Stimulated activated naive CD8-positive, alpha-beta T cell treated with anti-CD3 and anti-CD28 coated beads, Interleukin-15, amount 100 ng/mL, for 72 hours (primary cell): ENCODE data around the gene NTNG2.

Experiments
- ATAC-seq: fragments of 150-1000 bp; cut with Tn5 transposase; 2 replicates; pipeline ENCODE4 v1.10.0; 2021; ENCODE audit warnings: mild to moderate bottlenecking, moderate library complexity
- DNase-seq, 2 donors: peaks; one replicate each; pipeline ENCODE4 v3.0.0; 2021 to 2022
- H3K27ac Mint-ChIP-seq, 2 donors: one replicate each; pipeline ENCODE4 v1.8.0; 2022; ENCODE audit warnings: mild to moderate bottlenecking in 2 of 2, mixed read lengths in 2 of 2, moderate library complexity in 2 of 2
- H3K27me3 Mint-ChIP-seq: one replicate; pipeline ENCODE4 v1.8.0; 2022; ENCODE audit warnings: mixed read lengths
- H3K4me1 Mint-ChIP-seq: one replicate; pipeline ENCODE4 v1.8.0; 2022; ENCODE audit warnings: mild to moderate bottlenecking, mixed read lengths
- H3K4me3 Mint-ChIP-seq, 2 donors: one replicate each; pipeline ENCODE4 v1.8.0; 2022; ENCODE audit warnings: mild to moderate bottlenecking in 2 of 2, mixed read lengths in 2 of 2, moderate library complexity in 1 of 2
- H3K9me3 Mint-ChIP-seq, 2 donors: one replicate each; pipeline ENCODE4 v1.8.0; 2022; ENCODE audit warnings: mixed read lengths in 2 of 2

The NTNG2 gene

DNA sequence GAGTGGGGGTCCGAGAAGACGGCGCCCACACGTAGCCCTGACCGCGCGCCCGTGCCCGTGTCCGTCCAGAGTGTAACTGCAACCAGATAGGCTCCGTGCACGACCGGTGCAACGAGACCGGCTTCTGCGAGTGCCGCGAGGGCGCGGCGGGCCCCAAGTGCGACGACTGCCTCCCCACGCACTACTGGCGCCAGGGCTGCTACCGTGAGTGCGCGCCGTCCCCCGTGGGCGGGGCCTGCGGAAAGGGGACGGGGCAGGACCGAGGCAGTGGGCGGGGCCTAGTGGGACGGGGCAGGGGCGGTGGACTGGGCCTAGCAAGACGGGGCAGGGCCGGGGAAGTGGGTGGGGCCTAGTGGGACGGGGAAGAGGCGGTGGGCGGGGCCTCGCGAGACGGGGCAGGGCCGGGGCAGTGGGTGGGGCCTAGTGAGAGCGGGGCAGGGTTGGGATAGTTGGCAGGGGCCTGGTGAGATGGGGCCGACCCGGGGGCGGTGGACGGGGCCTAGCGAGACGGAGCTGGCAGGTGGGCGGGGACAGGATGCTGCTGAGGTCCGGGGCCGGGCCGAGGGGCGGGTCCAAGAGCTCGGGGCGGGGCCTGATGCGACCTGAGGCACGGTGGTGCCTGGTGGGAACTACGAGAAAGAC lies 79.1 kb downstream of the NTNG2 start:
- Mint-ChIP-seq H3K27ac (peak overlapping the region; percentile 72 to 81), H3K27me3 (peaks cover 50% of the 10 kb centered on the region), H3K4me1 (peaks cover 38% of the 10 kb centered on the region), H3K4me3 (peak overlapping the region; percentile 97 to 98), H3K9me3 (no peaks in the 10 kb centered on the region)
- peak; percentile 99 for DNase-seq
- ATAC-seq: peak; percentile 93

GRCh38 chr9:132241483-132241839 lies 79.6 kb downstream of the NTNG2 start:
- peaks cover 33% of the 10 kb centered on the region for H3K4me1 Mint-ChIP-seq
- no peak for DNase-seq
- peaks cover 54% of the 10 kb centered on the region for H3K27me3 Mint-ChIP-seq
- H3K4me3 Mint-ChIP-seq: peak overlapping the region; percentile 97 to 98
- H3K9me3 Mint-ChIP-seq: no peaks in the 10 kb centered on the region
- ATAC-seq: no peak
- H3K27ac Mint-ChIP-seq: peak overlapping the region; percentile 72 to 81

- H3K27ac Mint-ChIP-seq: peak overlapping the region; percentile 95 to 96
- H3K4me3 Mint-ChIP-seq: peak overlapping the region; percentile 97 to 98
- H3K27me3 Mint-ChIP-seq: peaks cover 55% of the 10 kb centered on the region
- ATAC-seq (no peak), DNase-seq (peak in 1 of 2 donors; percentile 33)
- H3K4me1 Mint-ChIP-seq: peaks cover 28% of the 10 kb centered on the region
- no peaks in the 10 kb centered on the region for H3K9me3 Mint-ChIP-seq
Measured at GRCh38 chr9:132241840-132242620, 80.2 kb downstream of the NTNG2 start.

DNA sequence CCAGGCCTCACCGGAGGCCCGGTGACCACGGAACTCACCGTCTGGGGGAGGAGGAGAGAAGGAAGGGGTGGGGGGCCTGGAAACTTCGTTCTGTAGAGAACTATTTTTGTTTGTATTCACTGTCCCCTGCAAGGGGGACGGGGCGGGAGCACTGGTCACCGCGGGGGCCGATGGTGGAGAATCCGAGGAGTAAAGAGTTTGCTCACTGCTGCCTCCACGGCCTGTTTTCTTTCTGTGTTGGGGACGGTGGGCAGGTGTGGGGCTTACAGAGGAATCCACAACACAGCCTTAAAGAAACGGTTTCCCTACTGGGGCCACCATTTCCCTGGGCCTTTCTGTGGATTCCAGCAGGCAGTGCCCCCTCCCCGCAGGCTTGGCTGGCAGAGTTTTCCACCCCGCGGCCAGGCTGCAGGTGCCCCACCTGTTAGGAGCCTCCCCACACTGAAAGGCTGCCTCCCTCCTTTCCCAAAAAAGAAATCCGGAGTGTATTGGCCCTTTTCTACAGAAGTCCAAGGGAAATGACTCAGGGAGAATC lies 80.8 kb downstream of the NTNG2 start:
- H3K27me3 Mint-ChIP-seq: peaks cover 55% of the 10 kb centered on the region
- H3K9me3 Mint-ChIP-seq: no peaks in the 10 kb centered on the region
- peaks cover 28% of the 10 kb centered on the region for H3K4me1 Mint-ChIP-seq
- no peak for DNase-seq
- peak overlapping the region; percentile 97 to 98 for H3K4me3 Mint-ChIP-seq
- no peak for ATAC-seq
- peak overlapping the region; percentile 95 to 96 for H3K27ac Mint-ChIP-seq

DNA sequence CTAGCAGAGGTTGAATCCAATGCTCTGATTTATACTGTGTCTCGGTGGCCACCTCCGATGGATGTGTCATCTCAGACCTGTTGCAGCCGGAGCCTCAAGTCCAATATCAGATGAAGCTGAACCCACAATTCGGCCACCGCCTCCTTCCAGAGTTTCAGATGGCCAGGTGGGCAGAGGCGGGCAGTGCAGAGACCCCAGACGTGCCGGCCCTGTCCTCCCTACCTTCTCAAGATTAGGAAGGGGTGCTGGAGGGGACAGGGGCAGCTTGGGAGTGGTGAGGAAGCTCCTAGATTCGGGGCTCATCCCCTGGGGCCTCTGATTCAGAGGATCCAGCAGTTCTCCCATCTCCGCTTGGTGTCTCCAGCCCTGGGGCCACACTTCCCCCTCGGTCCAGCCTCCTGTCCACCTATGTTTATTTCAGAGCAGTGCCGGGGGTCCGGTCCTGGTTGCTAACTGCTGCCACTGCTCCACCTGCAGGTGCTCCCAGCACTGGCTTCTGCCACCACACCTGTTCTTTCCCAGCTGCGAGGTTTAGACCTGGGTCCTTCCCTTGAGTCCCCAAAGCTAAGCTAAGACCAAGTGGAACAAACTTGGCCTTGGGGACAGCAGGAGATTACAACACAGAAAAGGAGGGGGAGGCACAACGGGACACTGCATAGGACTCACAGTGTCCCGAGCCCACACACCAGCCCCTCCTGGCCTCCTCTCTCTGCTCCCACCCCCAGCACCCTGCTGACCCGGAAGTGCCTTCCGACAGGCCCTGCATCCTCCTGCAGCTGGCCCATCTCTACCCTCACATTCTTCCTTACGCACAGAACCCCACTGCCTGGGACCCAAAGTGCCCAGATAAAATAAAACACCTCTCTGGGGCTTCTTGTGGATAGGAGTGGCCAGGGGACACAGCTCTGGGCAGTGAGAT lies 81.6 kb downstream of the NTNG2 start:
- Mint-ChIP-seq H3K27ac (no peak overlapping the region), H3K4me3 (peak overlapping the region; percentile 97 to 98), H3K9me3 (no peaks in the 10 kb centered on the region), H3K4me1 (peaks cover 28% of the 10 kb centered on the region), H3K27me3 (peaks cover 55% of the 10 kb centered on the region)
- ATAC-seq (no peak), DNase-seq (no peak)

DNA sequence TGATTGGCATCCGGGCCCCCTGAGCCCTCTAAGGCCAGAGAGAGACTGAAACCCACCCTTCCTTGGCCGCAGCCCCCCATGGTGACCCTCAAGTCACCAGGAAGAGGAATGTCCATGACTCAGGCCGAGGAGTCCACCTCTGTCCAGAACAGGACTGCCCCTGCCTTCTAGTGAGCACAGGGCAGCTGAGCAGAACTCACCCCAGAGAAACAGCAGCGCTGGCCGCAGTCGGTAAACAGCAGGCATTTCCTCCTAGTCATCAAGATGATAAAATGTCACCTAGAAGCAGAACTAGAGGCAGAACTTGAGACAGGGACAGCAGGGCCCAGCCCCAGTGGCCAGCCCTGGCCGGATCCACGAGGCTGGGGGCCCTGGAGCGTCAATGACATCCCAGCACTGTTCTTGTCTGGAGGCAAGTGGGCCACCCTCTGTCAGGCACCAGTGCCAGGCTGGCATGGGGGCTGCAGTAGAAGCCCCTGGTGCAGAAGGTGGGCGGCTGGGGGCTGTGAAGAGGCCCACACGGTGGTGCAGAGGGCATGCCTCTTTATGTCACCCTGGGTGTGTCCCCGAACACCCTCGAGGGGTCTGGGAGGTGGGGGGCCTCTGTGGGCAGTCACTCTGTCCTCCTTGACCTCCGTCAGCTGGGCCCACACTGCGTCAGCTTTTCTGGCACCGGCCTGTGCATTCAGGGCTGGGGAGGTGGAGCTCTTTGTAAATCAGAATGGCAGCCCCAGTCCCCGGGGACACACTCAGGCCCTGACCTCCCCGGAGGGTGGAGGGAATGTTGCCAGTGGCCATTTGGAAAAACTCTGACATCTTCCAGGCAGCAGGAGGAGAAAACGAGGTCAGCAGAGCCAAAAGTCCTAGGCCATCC lies 83.0 kb downstream of the NTNG2 start:
- Mint-ChIP-seq H3K9me3 (no peaks in the 10 kb centered on the region), H3K27me3 (peaks cover 53% of the 10 kb centered on the region), H3K27ac (no peak overlapping the region), H3K4me3 (no peak overlapping the region), H3K4me1 (peaks cover 26% of the 10 kb centered on the region)
- no peak for ATAC-seq
- DNase-seq: no peak

GRCh38 chr9:132245465-132245864 lies 83.6 kb downstream of the NTNG2 start:
- Mint-ChIP-seq H3K27me3 (peaks cover 47% of the 10 kb centered on the region), H3K27ac (no peak overlapping the region), H3K9me3 (no peaks in the 10 kb centered on the region), H3K4me1 (peaks cover 19% of the 10 kb centered on the region), H3K4me3 (no peak overlapping the region)
- ATAC-seq: no peak
- DNase-seq: no peak

- H3K27me3 Mint-ChIP-seq: peaks cover 47% of the 10 kb centered on the region
- ATAC-seq (peak; percentile 11), DNase-seq (no peak)
- H3K9me3 Mint-ChIP-seq: no peaks in the 10 kb centered on the region
- H3K4me1 Mint-ChIP-seq: no peaks in the 10 kb centered on the region
- H3K4me3 Mint-ChIP-seq: peak overlapping the region in 1 of 2 donors; percentile 29
- H3K27ac Mint-ChIP-seq: no peak overlapping the region
Measured at GRCh38 chr9:132247942-132248341, 86.1 kb downstream of the NTNG2 start.

- Mint-ChIP-seq H3K27me3 (peaks cover 35% of the 10 kb centered on the region), H3K27ac (no peak overlapping the region), H3K9me3 (no peaks in the 10 kb centered on the region), H3K4me3 (no peak overlapping the region), H3K4me1 (no peaks in the 10 kb centered on the region)
- ATAC-seq: no peak
- no peak for DNase-seq
Measured at GRCh38 chr9:132249123-132249522, 87.3 kb downstream of the NTNG2 start.

DNA sequence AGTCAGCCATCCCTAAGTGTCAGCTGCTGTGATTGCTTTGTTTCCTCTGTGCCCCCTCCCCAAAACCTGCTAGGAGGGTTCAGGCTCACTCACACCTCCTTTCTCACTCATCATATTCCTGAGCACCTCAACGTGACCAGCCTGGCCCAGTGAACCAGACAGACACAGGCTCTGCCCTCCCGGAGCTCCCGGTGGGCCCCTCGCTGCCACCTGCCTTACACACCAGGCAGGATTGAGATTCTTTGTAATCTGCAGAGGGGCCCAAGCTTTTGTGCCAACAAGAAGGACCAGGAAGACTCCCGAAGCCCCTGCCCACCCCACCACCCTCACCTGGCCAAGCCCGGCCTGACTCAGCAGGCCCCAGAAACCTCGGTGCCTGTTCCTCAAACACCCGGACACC lies 87.8 kb downstream of the NTNG2 start:
- Mint-ChIP-seq H3K4me1 (no peaks in the 10 kb centered on the region), H3K4me3 (no peak overlapping the region), H3K27me3 (peaks cover 30% of the 10 kb centered on the region), H3K9me3 (no peaks in the 10 kb centered on the region), H3K27ac (no peak overlapping the region)
- ATAC-seq (no peak), DNase-seq (no peak)

DNA sequence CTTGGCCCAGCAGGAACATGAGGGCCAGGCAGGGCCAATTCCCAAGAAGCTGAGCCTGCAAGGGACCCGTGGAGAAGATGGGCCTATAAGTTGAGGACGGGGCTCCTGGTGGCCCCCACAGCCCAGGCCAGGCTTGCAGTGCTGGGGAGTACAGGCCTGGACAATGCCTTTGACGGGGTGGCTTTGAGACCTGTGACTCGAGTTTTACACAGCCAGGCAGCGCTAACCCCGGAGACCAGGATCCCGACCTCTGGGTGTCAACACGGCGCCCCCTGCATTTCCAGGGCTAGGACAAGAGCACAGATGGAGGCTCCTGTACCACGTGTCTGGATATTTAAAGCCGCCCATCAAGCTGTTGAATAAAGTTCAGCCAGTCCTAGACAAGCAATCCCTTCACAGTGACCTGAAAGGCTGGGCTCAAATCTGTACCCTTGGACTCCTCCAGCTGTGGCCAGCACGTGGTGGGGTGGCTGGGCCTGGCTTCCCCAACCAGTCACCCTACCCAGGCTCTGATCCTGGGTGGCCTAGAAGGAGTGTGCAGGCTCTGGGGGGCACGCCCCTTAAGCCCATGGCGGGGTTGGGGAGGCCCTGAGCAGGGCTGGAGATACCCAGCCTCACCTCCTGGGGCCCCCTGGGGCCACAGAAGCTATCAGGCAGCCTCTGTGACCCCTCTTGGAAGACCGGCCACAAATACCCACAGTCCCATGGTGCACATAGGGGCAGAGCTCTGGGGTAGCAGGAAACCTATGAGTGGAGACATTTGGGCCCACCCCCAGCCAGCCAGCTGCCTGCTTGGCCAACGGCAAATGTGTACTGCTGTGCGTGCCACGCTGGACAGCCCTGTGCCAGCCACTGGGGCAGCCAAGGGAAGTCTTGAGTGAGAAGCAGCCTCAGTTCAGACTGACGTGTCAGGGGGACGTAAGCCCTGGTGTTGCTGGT lies 88.7 kb downstream of the NTNG2 start:
- no peak for DNase-seq
- no peak overlapping the region for H3K27ac Mint-ChIP-seq
- no peak overlapping the region for H3K4me3 Mint-ChIP-seq
- H3K9me3 Mint-ChIP-seq: no peaks in the 10 kb centered on the region
- no peaks in the 10 kb centered on the region for H3K4me1 Mint-ChIP-seq
- peak; percentile 33 for ATAC-seq
- H3K27me3 Mint-ChIP-seq: peaks cover 21% of the 10 kb centered on the region

GRCh38 chr9:132260846-132261245 lies 99.0 kb downstream of the NTNG2 start:
- H3K27ac Mint-ChIP-seq: no peak overlapping the region
- peaks cover 19% of the 10 kb centered on the region for H3K4me1 Mint-ChIP-seq

DNA sequence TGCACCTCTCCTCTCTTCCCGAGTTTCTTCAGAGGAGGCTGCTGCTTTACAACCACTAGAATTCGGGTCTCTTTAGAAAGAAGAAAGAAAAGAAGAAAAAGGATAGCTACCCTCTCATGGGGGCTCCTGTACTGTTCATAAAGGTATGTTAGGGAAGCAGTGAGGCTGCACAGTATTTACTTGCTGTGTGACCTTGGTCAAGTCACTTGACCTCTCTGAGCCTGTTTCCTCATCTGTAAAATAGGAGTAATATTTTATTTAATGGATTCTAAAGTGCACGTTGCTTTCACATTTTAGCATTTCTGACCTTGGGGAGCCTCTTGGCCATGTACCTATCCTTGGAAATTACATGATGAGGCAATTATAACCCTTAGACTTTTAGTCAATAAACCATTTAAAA lies 104.2 kb downstream of the NTNG2 start:
- H3K4me1 Mint-ChIP-seq: peaks cover 9% of the 10 kb centered on the region
- DNase-seq: no peak
- H3K27ac Mint-ChIP-seq: peak overlapping the region; percentile 20 to 27
- H3K4me3 Mint-ChIP-seq: no peak overlapping the region
- H3K9me3 Mint-ChIP-seq: peaks cover 0 to 7% of the 10 kb centered on the region in 2 donors
- ATAC-seq: no peak
- no peaks in the 10 kb centered on the region for H3K27me3 Mint-ChIP-seq

More at GRCh38 chr9:132260846-132261245, 99.0 kb downstream of the NTNG2 start:
- Mint-ChIP-seq H3K27me3 (no peaks in the 10 kb centered on the region), H3K4me3 (no peak overlapping the region), H3K9me3 (no peaks in the 10 kb centered on the region)
- ATAC-seq (no peak), DNase-seq (no peak)

DNA sequence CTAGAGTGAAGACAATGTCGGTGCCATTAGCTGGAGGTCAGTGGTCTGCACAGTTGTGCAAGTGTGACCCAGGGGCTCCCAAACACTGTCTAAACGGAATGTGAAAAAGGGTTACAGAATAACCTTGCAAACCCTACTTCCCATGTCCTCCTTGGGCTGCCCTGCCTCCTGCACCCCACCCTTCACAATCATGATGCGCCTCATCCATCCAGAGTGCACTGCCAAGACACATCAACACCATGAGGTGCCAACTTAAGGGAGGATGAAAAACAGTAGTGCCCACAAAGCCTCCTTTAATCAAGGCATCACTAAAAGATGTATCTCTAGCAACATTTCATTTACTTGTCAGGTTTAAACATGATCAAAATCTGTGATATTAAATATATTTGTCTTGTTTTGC lies 105.8 kb downstream of the NTNG2 start:
- DNase-seq: no peak
- Mint-ChIP-seq H3K27ac (no peak overlapping the region), H3K9me3 (peaks cover 0 to 7% of the 10 kb centered on the region in 2 donors), H3K4me1 (peaks cover 5% of the 10 kb centered on the region), H3K4me3 (no peak overlapping the region), H3K27me3 (no peaks in the 10 kb centered on the region)
- ATAC-seq: no peak
